Heart left ventricle (tissue), 16 donors: Measurements from ENCODE around the gene AK3. TPM values are rescaled to one million over a fixed set of nuclear protein-coding genes. Genes with fewer than 3 reads are reported as not detected.

Source experiments
- ATAC-seq, 4 donors: fragments of 200-7000 bp; cut with Tn5 transposase; one replicate each; pipeline ENCODE4 v1.9.1; 2020 to 2022; ENCODE audit warnings: moderate library complexity in 4 of 4, mild to moderate bottlenecking in 3 of 4, moderate number of reproducible peaks in 1 of 4
- DNase-seq, 5 donors: peaks; one replicate each; pipeline ENCODE4 v3.0.0-alpha.2; 2020
- H3K27ac ChIP-seq, 12 donors: fragments of 200-600 bp; sonication (generic) in 4 of 12; one replicate each; pipeline versions ENCODE4 v1.5.0 to v1.8.0; 2016 to 2022; ENCODE audit warnings: mild to moderate bottlenecking in 2 of 12
- H3K27me3 ChIP-seq, 9 donors: fragments of 200-600 bp; sonication (generic) in 2 of 9; one replicate each; pipeline versions ENCODE4 v1.5.1 to v1.8.0; 2016 to 2022; ENCODE audit warnings: mild to moderate bottlenecking in 3 of 9
- H3K36me3 ChIP-seq, 9 donors: fragments of 200-600 bp; sonication (generic) in 2 of 9; one replicate each; pipeline versions ENCODE4 v1.5.0 to v1.8.0; 2018 to 2022; ENCODE audit warnings: mild to moderate bottlenecking in 2 of 9
- H3K4me1 ChIP-seq, 12 donors: fragments of 200-600 bp; sonication (generic) in 4 of 12; one replicate each; pipeline versions ENCODE4 v1.5.0 to v1.8.0; 2016 to 2022; ENCODE audit warnings: mild to moderate bottlenecking in 3 of 12
- H3K4me3 ChIP-seq, 12 donors: fragments of 200-600 bp; sonication (generic) in 4 of 12; one replicate each; pipeline versions ENCODE4 v1.5.0 to v1.8.0; 2017 to 2022; ENCODE audit warnings: mild to moderate bottlenecking in 9 of 12, moderate library complexity in 4 of 12
- H3K9me3 ChIP-seq, 12 donors: fragments of 200-600 bp; sonication (generic) in 4 of 12; one replicate each; pipeline versions ENCODE4 v1.5.0 to v1.8.0; 2016 to 2022; ENCODE audit warnings: mild to moderate bottlenecking in 1 of 12
- CTCF ChIP-seq, 12 donors: fragments of 200-600 bp; sonication (generic) in 4 of 12; IDR thresholded peaks; one replicate each; pipeline versions ENCODE4 v1.5.0 to v1.8.0; 2018 to 2022; ENCODE audit warnings: antibody characterized with exemption in 12 of 12, mild to moderate bottlenecking in 5 of 12
- POLR2A ChIP-seq, 2 donors: fragments of 450-650 bp; IDR thresholded peaks; one replicate each; pipeline ENCODE4 v1.6.1; 2017; ENCODE audit warnings: antibody characterized with exemption in 2 of 2, mild to moderate bottlenecking in 2 of 2, moderate library complexity in 2 of 2
- WGBS, 4 donors: extraction: QIAGEN DNeasy Blood & Tissue Kit in 2 of 4; methylation state at CpG; one replicate each; pipeline versions ENCODE4 v1.1.5 to v1.1.7; 2013 to 2018; 5-methylcytosine and 5-hydroxymethylcytosine counted together
- intact Hi-C, 10 donors: fragments of 100-400 bp; cut with DNase I; formaldehyde crosslinking; loops; one replicate each; pipeline versions ENCODE4 v1.11.1 to v1.14.2; 2022
- polyA plus RNA-seq, 2 donors: library from polyadenylated mRNA; stranded (reverse); fragments of 200-250 nt; gene quantifications; one replicate each; pipeline ENCODE4 v1.2.3, GENCODE V29; 2013
- total RNA-seq, 9 donors: library from RNA; depleted of rRNA in 2 of 9; stranded (reverse); fragments of >200 nt in 2 of 9; fragmentation: NEBNext Ultra II Directional in 3 of 9; extraction: Animal tissue kit (Norgen Biotek cat#: 25700) in 3 of 9; gene quantifications; one replicate each; pipeline versions ENCODE4 v1.1.0 to v1.2.4, GENCODE V29; 2016 to 2023
- donor health status: ischemic (EF 13 %, LVEDD 7.1; RV severe dilation, severe dysfunction).
- donor health status: healthy with polysubstance abuse.
- donor health status: DM: no; HTN: yes; CAD: no.
- donor health status: DM: no; HTN: no; CAD: no.
- donor health status: ischemic (EF 25% LVEDD 6.9; RV normal size, moderate dysfunction).
- donor health status: ischemic (EF 25% LVEDD 5.7; RV mildly dilated, moderate dysfunction).
- donor health status: healthy.
- donor health status: DM: yes; HTN: yes; CAD: no.
- donor health status: ischemic (EF 35%, LVEDD 5.7; RV mildly dilated, moderate dysfunction).
- donor health status: nonischemic (EF 11% LVEDD 7.7; RV severe dilation, severe dysfunction).
- donor health status: DM: yes; HTN: yes; CAD: no.
- donor health status: PGD.
- donor health status: ischemic (EF 29% LVEDD 5.4; RV normal size, mild dysfunction).
- donor health status: nonischemic (EF 23%, LVEDD 6.1; RV moderate dilation, normal function).

The AK3 gene
- total and polyA plus RNA-seq, 11 donors, result 47.8 to 231 (median 149) TPM

- TF ChIP-seq POLR2A (IDR thresholded peaks at IDR 0.05), result no peak
- no peak for TF ChIP-seq CTCF (IDR thresholded peaks at IDR 0.05)
- intact Hi-C loops, result no loop called here
- DNase-seq (no peak), ATAC-seq (no peak)
- peaks cover 0 to 45% (median 23%) of the 10 kb centered on the region in 12 donors for H3K4me1 ChIP-seq
- H3K36me3 ChIP-seq, result peaks cover 0 to 94% (median 67%) of the 10 kb centered on the region in 9 donors
- peak overlapping the region in 1 of 12 donors; percentile 18 for H3K27ac ChIP-seq
- WGBS, 4 donors, result 87 to 93% (median 89%) methylated on average over 4 of the region's 4 CpGs
- no peaks in the 10 kb centered on the region for H3K27me3 ChIP-seq
- no peaks in the 10 kb centered on the region for H3K9me3 ChIP-seq
- H3K4me3 ChIP-seq, result no peak overlapping the region
Observed at GRCh38 chr9:4690144-4690543, 50.9 kb downstream of the AK3 start.

GRCh38 chr9:4689687-4690104 lies 51.3 kb downstream of the AK3 start:
- ATAC-seq (peak in 1 of 4 donors; percentile 11), DNase-seq (no peak)
- Histone ChIP-seq H3K27me3 (no peaks in the 10 kb centered on the region), H3K4me1 (peaks cover 0 to 49% (median 23%) of the 10 kb centered on the region in 12 donors), H3K4me3 (no peak overlapping the region), H3K27ac (peak overlapping the region in 2 of 12 donors; percentile 3 to 18), H3K9me3 (no peaks in the 10 kb centered on the region), H3K36me3 (peaks cover 0 to 94% (median 68%) of the 10 kb centered on the region in 9 donors)
- 65 to 88% (median 74%) methylated on average over 1 of the region's 1 CpG for WGBS, 4 donors
- intact Hi-C loops, result loop anchor here in 2 of 10 donors (10.0 kb wide), 1 partner anchor 295 kb away; the partner anchor contains the start of gene JAK2 (in 2 of the 2)
- TF ChIP-seq CTCF (IDR thresholded peaks at IDR 0.05), result no peak
- no peak for TF ChIP-seq POLR2A (IDR thresholded peaks at IDR 0.05)

DNA sequence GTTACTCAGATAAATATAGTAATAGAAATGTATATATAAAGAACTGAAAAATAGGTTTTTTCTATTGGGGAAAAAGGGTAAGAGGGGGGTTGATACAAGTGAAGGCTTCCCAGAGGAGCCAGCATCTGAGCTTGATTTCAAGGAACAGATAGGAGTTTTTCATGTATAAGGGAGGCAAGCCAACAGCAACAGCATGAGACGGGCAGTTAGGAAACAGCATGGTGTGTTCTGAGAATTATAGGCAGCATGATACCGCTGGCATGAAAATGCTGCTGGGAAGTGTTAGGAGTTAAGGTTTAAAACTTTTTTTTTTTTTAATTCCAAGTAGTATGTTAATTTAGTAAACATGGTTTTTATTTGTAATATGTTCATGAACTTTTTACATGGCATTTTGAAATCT lies 52.0 kb downstream of the AK3 start:
- Histone ChIP-seq H3K4me3 (no peak overlapping the region), H3K4me1 (peaks cover 0 to 56% (median 23%) of the 10 kb centered on the region in 12 donors), H3K9me3 (no peaks in the 10 kb centered on the region), H3K27me3 (no peaks in the 10 kb centered on the region), H3K27ac (peak overlapping the region in 1 of 12 donors; percentile 3), H3K36me3 (peaks cover 0 to 89% (median 61%) of the 10 kb centered on the region in 9 donors)
- intact Hi-C loops, result loop anchor here in 2 of 10 donors (10.0 kb wide), 1 partner anchor 296 kb away; the partner anchor contains the start of gene JAK2 (in 2 of the 2)
- no peak for DNase-seq
- WGBS, 4 donors, result 22 to 69% (median 56%) methylated on average over 2 of the region's 2 CpGs
- ATAC-seq, result no peak
- TF ChIP-seq POLR2A (IDR thresholded peaks at IDR 0.05), result no peak
- TF ChIP-seq CTCF (IDR thresholded peaks at IDR 0.05), result no peak

DNA sequence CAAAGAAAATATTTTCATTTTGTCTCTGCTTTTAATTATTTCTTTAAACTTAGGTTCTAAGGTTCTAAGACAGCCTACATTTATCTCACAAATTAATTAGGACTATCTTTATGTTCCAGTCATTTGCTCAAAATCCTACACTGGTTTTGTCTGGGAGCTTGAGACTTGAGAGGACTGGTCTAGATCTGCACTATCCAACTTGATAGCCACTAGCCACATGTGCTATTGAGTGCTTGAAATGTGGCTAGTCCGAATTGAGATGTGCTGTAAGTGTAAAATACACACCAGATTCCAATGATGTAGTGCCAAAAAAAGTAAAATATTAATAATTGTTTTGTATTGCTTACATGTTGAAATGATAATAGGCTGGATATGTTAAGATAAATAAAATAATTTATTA lies 54.4 kb downstream of the AK3 start:
- intact Hi-C loops, result loop anchor here in 2 of 10 donors (10.0 kb wide), 1 partner anchor 298 kb away; the partner anchor contains the start of gene JAK2 (in 2 of the 2)
- H3K4me1 ChIP-seq, result peaks cover 0 to 70% (median 26%) of the 10 kb centered on the region in 12 donors
- no peaks in the 10 kb centered on the region for H3K27me3 ChIP-seq
- peaks cover 0 to 69% (median 44%) of the 10 kb centered on the region in 9 donors for H3K36me3 ChIP-seq
- no peak for TF ChIP-seq POLR2A (IDR thresholded peaks at IDR 0.05)
- TF ChIP-seq CTCF (IDR thresholded peaks at IDR 0.05), result no peak
- DNase-seq (no peak), ATAC-seq (peak in 3 of 4 donors; percentile 15 to 44 (median 24))
- H3K4me3 ChIP-seq, result no peak overlapping the region
- peak overlapping the region in 9 of 12 donors; percentile 32 to 82 (median 37) for H3K27ac ChIP-seq
- H3K9me3 ChIP-seq, result no peaks in the 10 kb centered on the region
- 42 to 62% (median 53%) methylated on average over 1 of the region's 1 CpG for WGBS, 4 donors
